GM23248 (cell line): Measurements from ENCODE around the gene TWIST1. TPM values are rescaled to one million over a fixed set of nuclear protein-coding genes. Genes with fewer than 3 reads are reported as not detected.

Experiments used
- DNase-seq: peaks from one replicate; pipeline ENCODE4 v3.0.0-alpha.2; 2015
- H2AFZ ChIP-seq: fragments of 200-600 bp; sonication (generic); 2 replicates; pipeline ENCODE4 v1.6.1; 2016; ENCODE audit warnings: antibody characterized with exemption
- H3F3A ChIP-seq: fragments of 200-600 bp; sonication (generic); 2 replicates; pipeline ENCODE4 v1.6.1; 2016; ENCODE audit warnings: mild to moderate bottlenecking, antibody characterized with exemption, mixed run types; ENCODE audit not compliant: insufficient read depth
- H3K27ac ChIP-seq: fragments of 200-600 bp; sonication (generic); 2 replicates; pipeline ENCODE4 v1.5.1; 2016; ENCODE audit warnings: mild to moderate bottlenecking
- H3K27me3 ChIP-seq: fragments of 200-600 bp; sonication (generic); replicated peaks from 2 replicates; pipeline ENCODE4 v1.6.1; 2016; ENCODE audit warnings: mild to moderate bottlenecking; ENCODE audit not compliant: insufficient read depth
- H3K36me3 ChIP-seq: fragments of 200-600 bp; sonication (generic); 2 replicates; pipeline ENCODE4 v1.6.1; 2016; ENCODE audit warnings: low read depth, mild to moderate bottlenecking
- H3K4me1 ChIP-seq: fragments of 200-600 bp; sonication (generic); 2 replicates; pipeline ENCODE4 v1.6.1; 2016; ENCODE audit warnings: mild to moderate bottlenecking; ENCODE audit not compliant: insufficient read depth
- H3K4me2 ChIP-seq: fragments of 200-600 bp; sonication (generic); one replicate; pipeline ENCODE4 v1.6.1; 2016; ENCODE audit warnings: mild to moderate bottlenecking; ENCODE audit not compliant: unreplicated experiment
- H3K4me3 ChIP-seq: fragments of 200-600 bp; sonication (generic); 2 replicates; pipeline ENCODE4 v1.5.1; 2016; ENCODE audit warnings: mild to moderate bottlenecking
- H3K79me2 ChIP-seq: fragments of 200-600 bp; sonication (generic); 2 replicates; pipeline ENCODE4 v1.6.1; 2016; ENCODE audit warnings: mild to moderate bottlenecking; ENCODE audit not compliant: insufficient read depth
- H3K9ac ChIP-seq: fragments of 200-600 bp; sonication (generic); 2 replicates; pipeline ENCODE4 v1.6.1; 2016; ENCODE audit warnings: mild to moderate bottlenecking
- H3K9me2 ChIP-seq: fragments of 200-600 bp; sonication (generic); 2 replicates; pipeline ENCODE4 v1.6.1; 2016; ENCODE audit warnings: mixed run types, mild to moderate bottlenecking, moderate library complexity; ENCODE audit not compliant: insufficient read depth
- H3K9me3 ChIP-seq: fragments of 200-600 bp; sonication (generic); one replicate; pipeline ENCODE4 v1.6.1; 2017; ENCODE audit warnings: low read depth
- H4K20me1 ChIP-seq: fragments of 200-600 bp; sonication (generic); 2 replicates; pipeline ENCODE4 v1.6.0; 2016; ENCODE audit not compliant: insufficient read depth
- EZH2 ChIP-seq: fragments of 200-600 bp; sonication (generic); IDR thresholded peaks from 2 replicates; pipeline ENCODE4 v1.6.1; 2018; ENCODE audit warnings: antibody characterized with exemption, mild to moderate bottlenecking; ENCODE audit not compliant: insufficient read depth, poor library complexity, severe bottlenecking
- EZH2phosphoT487 ChIP-seq: fragments of 200-600 bp; sonication (generic); IDR thresholded peaks from 2 replicates; pipeline ENCODE4 v1.6.1; 2018; ENCODE audit warnings: antibody characterized with exemption, moderate library complexity, mild to moderate bottlenecking, low read depth; ENCODE audit not compliant: insufficient read depth
- WGBS, 2 experiments: methylation state at CpG; one replicate each; pipeline ENCODE4 v1.1.6; 2015 to 2017; ENCODE audit warnings: low lambda C conversion rate in 2 of 2, low coverage in 1 of 2; ENCODE audit errors: missing lambda C conversion rate in 2 of 2; 5-methylcytosine and 5-hydroxymethylcytosine counted together
- in situ Hi-C: fragments of 300-500 bp; cut with MboI; formaldehyde crosslinking; loops from 2 replicates; pipeline ENCODE4 v1.15.0; 2020
- polyA plus RNA-seq: library from polyadenylated mRNA; unstranded; fragments of >200 nt; fragmentation: Nextera tagmentation; extraction: Ambion mirVana; gene quantifications from 2 replicates; pipeline ENCODE4 v1.2.1, GENCODE V29; 2016
- total RNA-seq: library from RNA; depleted of rRNA; stranded (reverse); fragments of >200 nt; shearing (Covaris generic); gene quantifications from 2 replicates; pipeline ENCODE4 v1.2.3, GENCODE V29; 2014

The TWIST1 gene
- total and polyA plus RNA-seq, 2 experiments from 2014 or later: 17.2 to 47.8 TPM

GRCh38 chr7:19116121-19117090 is 1.0 kb downstream of the TWIST1 start:
- Histone ChIP-seq H2AFZ (peak overlapping the region; percentile 22; the same call in 1 of the 2 replicates), H3K9me2 (no peaks in the 10 kb centered on the region), H3K27ac (peak overlapping the region; percentile 97), H3K4me2 (peak overlapping the region; percentile 99), H4K20me1 (no peaks in the 10 kb centered on the region), H3F3A (peaks cover 39% of the 10 kb centered on the region), H3K9me3 (no peaks in the 10 kb centered on the region), H3K36me3 (peaks cover 14% of the 10 kb centered on the region), H3K79me2 (peaks cover 88% of the 10 kb centered on the region), H3K9ac (peak overlapping the region; percentile 95), H3K27me3 (no peaks in the 10 kb centered on the region), H3K4me3 (peak overlapping the region; percentile 88), H3K4me1 (peaks cover 48% of the 10 kb centered on the region)
- DNase-seq: peak; percentile 64
- 0 to 2% methylated on average over 30 to 43 of the region's 70 CpGs for WGBS, 2 experiments
- no peak for TF ChIP-seq EZH2
- TF ChIP-seq EZH2phosphoT487: 0 out of 2 replicates have a peak, but pooled peaks have one; percentile 38
- in situ Hi-C loops: loop anchor here (10.0 to 25.0 kb wide), 4 partner anchors 422 to 754 kb away; no protein-coding TSS in a partner anchor

GRCh38 chr7:19114551-19114855 is 2.9 kb downstream of the TWIST1 start:
- H2AFZ ChIP-seq: no peak overlapping the region

GRCh38 chr7:19113855-19114550 is 3.4 kb downstream of the TWIST1 start:
- H3K4me1 ChIP-seq: peaks cover 45% of the 10 kb centered on the region
- peaks cover 59% of the 10 kb centered on the region for H3F3A ChIP-seq
- H3K9me3 ChIP-seq: no peaks in the 10 kb centered on the region
- no peaks in the 10 kb centered on the region for H3K27me3 ChIP-seq
- peak; percentile 81 for DNase-seq
- no peaks in the 10 kb centered on the region for H3K9me2 ChIP-seq
- H3K27ac ChIP-seq: peak overlapping the region; percentile 97
- no peak overlapping the region for H2AFZ ChIP-seq
- H3K4me3 ChIP-seq: peak overlapping the region; percentile 88
- TF ChIP-seq EZH2phosphoT487 (no peak), EZH2 (no peak)
- peaks cover 14% of the 10 kb centered on the region for H3K36me3 ChIP-seq
- H3K4me2 ChIP-seq: peak overlapping the region; percentile 99
- H4K20me1 ChIP-seq: no peaks in the 10 kb centered on the region
- peak overlapping the region; percentile 95 for H3K9ac ChIP-seq
- H3K79me2 ChIP-seq: peaks cover 88% of the 10 kb centered on the region
- WGBS, 2 experiments: 1 to 3% methylated on average over 3 of the region's 3 CpGs
- in situ Hi-C loops: loop anchor here (10.0 to 25.0 kb wide), 4 partner anchors 419 to 752 kb away; no protein-coding TSS in a partner anchor

More at GRCh38 chr7:19114551-19114855, 2.9 kb downstream of the TWIST1 start:
- H3K4me3 ChIP-seq: peak overlapping the region; percentile 88
- H3K9me2 ChIP-seq: no peaks in the 10 kb centered on the region
- peaks cover 14% of the 10 kb centered on the region for H3K36me3 ChIP-seq
- H4K20me1 ChIP-seq: no peaks in the 10 kb centered on the region
- H3F3A ChIP-seq: peaks cover 54% of the 10 kb centered on the region
- H3K27ac ChIP-seq: peak overlapping the region; percentile 97
- peak overlapping the region; percentile 95 for H3K9ac ChIP-seq
- no peaks in the 10 kb centered on the region for H3K9me3 ChIP-seq
- H3K79me2 ChIP-seq: peaks cover 88% of the 10 kb centered on the region
- 0% methylated on average over 2 of the region's 2 CpGs for WGBS, 2 experiments
- DNase-seq: peak; percentile 72
- in situ Hi-C loops: loop anchor here (10.0 to 25.0 kb wide), 4 partner anchors 420 to 752 kb away; no protein-coding TSS in a partner anchor
- TF ChIP-seq EZH2phosphoT487: no peak
- TF ChIP-seq EZH2: no peak
- H3K4me2 ChIP-seq: peak overlapping the region; percentile 99
- no peaks in the 10 kb centered on the region for H3K27me3 ChIP-seq
- H3K4me1 ChIP-seq: peaks cover 45% of the 10 kb centered on the region

GRCh38 chr7:19113002-19113350 is 4.5 kb downstream of the TWIST1 start:
- Histone ChIP-seq H3K9me2 (no peaks in the 10 kb centered on the region), H4K20me1 (no peaks in the 10 kb centered on the region), H3K9me3 (no peaks in the 10 kb centered on the region), H3K27me3 (no peaks in the 10 kb centered on the region), H3F3A (peaks cover 67% of the 10 kb centered on the region), H3K4me3 (peak overlapping the region; percentile 88), H3K4me1 (peaks cover 46% of the 10 kb centered on the region), H2AFZ (peak overlapping the region; percentile 56; the same call in 1 of the 2 replicates), H3K27ac (peak overlapping the region; percentile 97), H3K36me3 (peaks cover 14% of the 10 kb centered on the region), H3K4me2 (peak overlapping the region; percentile 99), H3K9ac (peak overlapping the region; percentile 95), H3K79me2 (peaks cover 88% of the 10 kb centered on the region)
- WGBS, 2 experiments: 0 to 2% methylated on average over 4 of the region's 4 CpGs
- in situ Hi-C loops: loop anchor here (10.0 to 25.0 kb wide), 4 partner anchors 418 to 751 kb away; no protein-coding TSS in a partner anchor
- DNase-seq: no peak
- no peak for TF ChIP-seq EZH2
- TF ChIP-seq EZH2phosphoT487: no peak; the same call in 1 of the 2 replicates
